NCI-H128 (cell line): ENCODE results near the gene MRPL57.
"Not testable (repeated sequence)": the region's sequence is repeated elsewhere in the genome, so short reads cannot be mapped to it uniquely, and the experiment has no call there.

ENCODE experiments used
- DNase-seq: peaks from one replicate; lab custom pipeline; 2025; ENCODE audit not compliant: unreplicated experiment; lab: John Stamatoyannopoulos, UW

MRPL57 gene

DNA sequence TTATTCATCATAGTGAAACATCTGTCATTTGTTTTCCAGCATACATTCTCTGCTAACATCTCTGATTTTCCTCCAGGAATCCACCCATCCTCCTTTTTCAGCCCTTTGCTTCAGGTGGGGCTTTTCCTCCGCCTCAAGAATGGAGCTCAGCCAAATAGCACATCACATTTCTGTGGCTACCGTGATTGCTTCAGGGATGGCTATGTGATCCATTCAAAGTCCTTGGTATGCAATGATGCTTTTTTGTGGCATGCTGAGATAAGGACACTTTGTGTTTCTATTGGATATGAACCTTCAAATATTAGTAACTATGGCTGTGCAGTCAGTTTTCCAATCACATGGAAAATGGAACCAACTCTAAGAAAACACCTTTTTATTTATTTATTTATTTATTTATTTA, 18.3 kb downstream of the MRPL57 start:
- not testable (repeated sequence) for DNase-seq

DNA sequence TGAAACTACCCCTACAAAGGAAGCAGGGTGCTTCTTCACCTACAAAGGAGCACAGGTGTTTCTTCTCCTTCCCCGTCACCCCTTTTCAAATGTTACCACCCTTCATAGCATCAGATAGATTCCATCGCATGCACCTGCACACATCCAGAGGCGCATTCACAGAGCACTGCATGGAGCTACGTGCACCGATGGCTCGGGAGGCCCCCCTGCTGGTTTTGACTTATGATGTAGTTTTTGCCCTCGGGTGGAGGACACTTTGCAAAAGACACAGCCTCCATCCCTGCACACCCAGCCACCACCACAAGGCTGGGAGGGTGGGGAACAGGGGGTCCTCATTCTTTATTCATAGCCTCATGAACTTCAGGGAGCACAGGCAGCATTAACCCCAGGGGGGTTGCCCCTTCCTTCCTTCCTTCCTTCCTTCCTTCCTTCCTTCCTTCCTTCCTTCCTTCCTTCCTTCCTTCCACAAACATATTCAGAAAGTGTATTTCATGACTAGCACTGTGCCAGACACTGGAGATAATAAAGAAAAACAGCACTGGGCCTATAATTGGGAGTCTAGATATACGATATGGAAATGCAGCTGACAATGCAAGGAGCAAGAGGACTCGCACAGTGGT, 21.3 kb downstream of the MRPL57 start:
- DNase-seq = not testable (repeated sequence)

DNA sequence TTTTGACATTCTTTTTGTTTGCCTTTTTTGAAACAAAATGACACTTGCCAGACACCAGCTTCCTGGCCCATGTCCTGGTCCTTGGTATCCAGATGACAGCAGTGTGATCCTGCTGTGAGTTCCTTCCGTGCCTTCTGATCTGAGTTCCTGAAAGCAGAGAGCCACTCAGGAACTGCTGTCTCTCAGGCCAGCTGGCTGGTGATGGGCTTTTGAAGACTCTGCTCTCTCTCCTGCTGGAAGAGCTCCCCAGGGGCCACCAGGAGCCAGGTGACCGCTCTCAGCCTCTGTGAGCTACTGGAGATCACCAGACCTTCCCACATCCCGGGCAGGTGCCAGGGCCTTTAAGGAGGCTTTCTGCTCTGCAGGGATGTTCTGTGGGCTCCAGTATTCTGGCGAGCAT, 21.9 kb downstream of the MRPL57 start:
- not testable (repeated sequence) for DNase-seq

DNA sequence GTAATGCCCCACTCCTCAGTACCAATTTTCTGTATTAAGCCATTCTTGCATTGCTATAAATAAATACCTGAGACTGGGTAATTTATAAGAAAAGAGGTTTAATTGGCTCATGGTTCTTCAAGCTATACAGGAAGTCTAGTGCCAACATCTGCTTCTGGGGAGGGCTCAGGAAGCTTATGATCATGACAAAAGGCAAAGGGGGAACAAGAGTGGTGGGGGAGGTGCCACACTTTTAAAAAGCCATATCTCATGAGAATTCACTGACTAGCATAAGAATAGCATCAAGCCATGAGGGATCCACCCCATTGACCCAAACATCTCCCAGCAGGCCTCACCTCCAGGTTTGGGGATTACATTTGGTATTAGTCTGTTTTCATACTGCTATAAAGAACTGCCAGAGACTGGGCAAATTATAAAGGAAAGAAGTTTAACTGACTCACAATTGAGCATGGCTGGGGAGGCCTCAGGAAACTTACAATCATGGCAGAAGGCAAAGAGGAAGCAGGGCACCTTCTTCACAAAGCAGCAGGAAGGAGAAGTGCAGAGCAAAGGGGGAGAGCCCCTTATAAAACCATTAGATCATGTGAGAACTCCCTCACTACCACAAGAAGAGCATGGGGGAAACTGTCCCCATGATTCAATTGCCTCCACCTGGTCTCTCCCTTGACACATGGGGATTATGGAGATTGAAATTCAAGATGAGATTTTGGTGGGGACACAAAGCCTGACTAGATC, 25.2 kb downstream of the MRPL57 start:
- DNase-seq = not testable (repeated sequence)

DNA sequence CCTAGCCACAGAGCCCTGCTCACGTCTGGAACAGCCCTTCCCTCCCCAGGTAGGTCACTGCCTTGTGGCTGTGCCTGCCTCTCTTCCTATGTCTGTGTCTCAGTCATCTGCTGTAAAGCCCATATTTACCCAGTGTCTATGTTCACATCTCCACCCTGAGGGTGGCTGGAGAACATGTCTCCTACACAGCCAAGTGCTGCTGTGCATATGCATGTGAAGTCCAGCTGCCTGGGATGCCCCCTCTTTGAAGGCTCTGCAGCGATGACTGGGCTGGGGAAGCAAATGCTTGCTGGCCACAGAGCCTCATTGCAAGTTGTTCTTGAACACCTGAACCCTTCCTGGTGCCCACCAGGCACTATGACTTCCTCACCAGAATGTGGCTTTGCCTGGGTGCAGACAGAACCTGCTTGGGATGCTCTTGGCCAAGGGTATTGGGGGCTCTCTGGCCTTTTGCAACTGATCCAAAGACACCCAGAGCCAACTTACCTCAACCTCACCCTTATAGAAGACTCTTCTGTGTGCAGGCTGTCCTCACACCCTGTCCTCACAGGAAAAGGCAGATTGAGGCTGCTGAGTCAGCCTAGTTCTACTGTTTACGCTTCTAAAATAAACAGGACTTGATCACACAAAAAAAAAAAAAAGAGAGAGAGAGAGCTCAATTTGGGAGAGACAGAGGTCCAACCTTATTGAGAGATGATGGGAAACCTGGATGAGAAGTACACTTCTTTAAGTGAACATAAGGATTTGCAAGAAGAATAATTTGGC, 26.5 kb downstream of the MRPL57 start:
- DNase-seq = no peak

DNA sequence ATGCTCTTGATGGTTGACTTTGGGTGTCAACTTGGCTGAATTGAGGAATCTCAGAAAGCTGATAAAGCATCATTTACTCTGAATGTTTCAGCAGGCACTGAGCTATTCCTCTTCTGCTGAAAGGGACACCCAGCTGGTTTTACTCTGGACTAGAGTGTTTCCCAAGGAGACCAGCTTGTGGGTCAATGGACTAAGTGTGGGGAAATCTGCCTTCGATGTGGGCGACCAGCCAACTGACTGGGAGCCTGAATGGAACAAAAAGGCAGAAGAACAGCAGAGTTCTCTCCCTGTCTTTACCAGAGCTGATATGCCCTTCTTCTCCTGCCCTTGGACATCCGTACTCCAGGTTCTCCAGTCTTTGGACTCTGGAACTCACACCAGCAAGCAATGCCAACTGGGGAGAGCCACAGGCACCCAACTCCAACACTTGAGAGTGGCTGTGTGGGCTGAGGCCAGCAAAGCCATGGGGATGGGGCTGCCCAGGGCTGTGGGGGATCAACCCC, 32.2 kb downstream of the MRPL57 start:
- DNase-seq = no peak

DNA sequence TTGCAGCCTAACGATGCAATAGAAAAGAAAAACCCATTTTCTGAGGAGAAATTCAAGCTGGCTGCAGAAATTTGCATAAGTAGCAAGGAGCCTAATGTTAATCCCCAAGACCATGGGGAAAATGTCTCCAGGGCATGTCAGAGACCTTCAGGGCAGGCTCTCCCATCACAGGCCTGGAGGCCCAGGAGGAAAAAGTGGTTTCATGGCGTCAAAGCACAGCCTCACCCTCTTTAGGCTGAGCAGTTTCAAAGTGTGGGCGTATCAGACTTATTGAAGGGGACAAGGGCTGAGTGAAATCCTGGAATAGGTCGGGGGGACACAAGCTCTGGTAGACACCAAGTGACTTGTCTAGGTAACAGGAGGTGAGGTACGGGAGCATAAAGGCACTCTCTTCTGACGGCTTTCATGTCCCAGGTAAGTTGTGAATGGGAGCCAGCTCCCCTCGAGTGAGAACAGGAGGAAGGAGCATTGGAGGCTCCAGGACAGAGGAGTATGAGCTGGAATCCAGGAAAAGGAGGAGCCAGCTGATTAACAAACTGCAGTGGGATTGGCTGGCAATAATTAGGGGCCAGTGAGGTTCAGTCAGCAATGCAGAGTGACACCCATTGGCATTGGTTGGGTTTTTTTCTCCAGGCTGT, 35.8 kb downstream of the MRPL57 start:
- no peak for DNase-seq

DNA sequence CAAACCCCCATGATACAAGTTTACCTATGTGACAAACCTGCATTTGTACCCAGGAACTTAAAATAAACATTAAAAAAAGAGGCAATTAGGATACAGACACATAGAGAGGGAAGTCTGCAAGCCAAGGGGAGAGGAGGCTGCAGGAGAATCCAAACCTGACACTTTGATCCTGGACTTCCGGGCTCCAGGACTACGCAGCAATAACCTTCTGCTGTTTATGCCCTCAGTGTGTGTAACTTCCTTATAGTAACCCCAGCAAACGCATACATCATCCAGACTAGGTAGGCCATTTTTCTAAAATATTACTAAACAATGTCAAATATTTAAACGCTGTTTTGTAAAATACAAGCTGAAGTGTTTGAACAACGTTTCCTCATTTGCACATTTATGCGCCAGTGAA, 39.0 kb downstream of the MRPL57 start:
- not testable (repeated sequence) for DNase-seq

DNA sequence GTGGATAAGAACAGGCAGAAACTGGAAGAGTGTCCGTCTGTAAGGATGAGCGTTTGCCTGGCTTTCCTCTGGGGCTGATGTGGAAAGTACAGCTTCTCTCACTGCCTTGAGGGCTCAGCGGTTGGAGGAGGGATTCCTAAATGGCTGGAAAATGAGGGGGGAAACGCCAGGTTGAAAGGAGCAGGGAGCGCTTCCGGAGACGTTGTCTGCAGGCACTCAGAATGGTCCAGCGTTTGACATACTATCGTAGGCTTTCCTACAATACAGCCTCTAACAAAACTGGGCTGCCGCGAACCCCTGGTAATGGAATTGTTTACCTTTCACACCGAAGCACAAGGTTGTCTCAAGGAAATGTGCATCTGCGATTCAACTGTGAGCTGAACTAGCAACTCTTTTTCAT, 39.9 kb downstream of the MRPL57 start:
- no peak for DNase-seq

DNA sequence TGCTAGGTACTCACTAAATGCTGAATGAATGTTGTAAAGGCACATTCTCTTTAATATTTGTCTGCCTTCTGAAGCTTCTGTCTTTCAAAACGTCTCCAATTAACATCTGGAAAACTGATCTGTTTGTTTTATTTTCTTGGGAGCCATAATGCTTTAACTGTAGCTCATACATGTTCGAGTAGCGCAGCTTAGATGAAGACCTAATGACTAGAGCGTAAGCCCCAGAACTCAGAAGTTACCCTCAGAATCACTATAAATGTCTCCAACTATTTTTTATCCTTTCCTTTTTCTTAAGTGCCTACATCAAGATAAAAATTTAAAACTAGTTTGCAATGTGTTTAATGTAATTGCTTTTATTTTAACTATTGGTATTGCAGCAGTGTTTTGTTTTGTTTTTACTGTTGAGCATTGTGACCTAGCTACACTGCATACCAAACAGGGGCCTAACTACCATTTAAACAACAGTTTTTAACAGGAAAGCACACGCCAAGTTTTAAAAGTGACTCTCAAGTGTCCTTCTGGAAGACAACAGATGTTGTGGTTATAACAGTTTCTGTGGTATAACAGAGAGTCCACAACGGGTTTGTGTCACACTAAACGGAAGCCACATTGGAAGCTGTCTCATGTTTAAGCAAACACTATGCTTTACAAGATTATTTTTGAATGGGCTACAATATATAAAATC, 42.0 kb downstream of the MRPL57 start:
- no peak for DNase-seq

DNA sequence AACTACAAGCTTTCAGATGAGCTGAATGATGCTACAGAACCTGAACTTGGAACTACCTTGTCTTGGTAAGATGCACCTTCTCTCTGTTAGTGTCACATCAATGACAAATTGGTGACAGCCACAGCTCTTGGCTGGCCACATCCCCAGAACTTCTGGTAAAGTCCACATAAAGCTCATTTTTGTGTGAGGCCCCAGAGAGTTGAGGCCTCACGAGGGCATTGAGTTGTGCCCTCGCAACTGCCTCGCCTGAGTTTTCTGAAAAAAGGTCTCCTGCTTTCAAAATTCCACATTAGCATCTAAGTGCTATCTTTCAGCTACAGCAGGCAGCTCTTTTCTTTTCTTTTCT, 42.6 kb downstream of the MRPL57 start:
- DNase-seq = no peak

DNA sequence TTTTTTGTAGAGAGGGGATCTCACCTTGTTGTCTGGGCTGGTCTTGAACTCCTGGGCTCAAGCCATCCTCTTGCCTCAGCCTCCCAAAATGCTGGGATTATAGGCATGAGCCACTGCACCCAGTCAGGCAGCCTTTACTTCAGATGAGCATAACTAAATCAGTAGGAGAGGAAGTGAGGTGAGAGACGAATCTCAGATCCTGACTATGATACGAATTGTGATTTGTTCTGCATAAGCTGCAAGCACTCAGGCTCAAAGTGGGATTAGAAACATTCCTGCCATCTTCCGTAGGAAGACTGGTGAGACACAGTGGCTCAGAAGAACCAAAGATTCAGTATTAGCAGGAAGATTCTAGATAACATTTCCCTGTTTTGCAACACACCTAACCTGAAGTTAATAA, 43.3 kb downstream of the MRPL57 start:
- DNase-seq = not testable (repeated sequence)

DNA sequence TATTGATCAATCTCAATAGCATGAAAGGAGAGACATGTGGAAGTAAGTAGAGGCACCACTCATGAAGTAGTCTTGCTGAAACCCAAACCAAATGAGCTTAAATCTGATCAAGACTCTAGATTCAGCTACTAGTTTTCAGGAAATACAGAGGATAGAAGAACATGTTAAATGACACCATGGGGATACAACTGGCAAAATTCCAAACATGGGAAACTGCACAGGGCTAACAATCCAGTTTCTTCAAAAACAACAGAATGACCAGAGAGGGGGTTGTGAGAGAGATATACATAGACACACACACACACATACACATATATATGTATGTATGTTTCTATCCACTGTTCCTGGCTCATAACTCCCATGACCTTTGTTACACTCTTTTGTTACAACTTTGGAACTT, 44.8 kb downstream of the MRPL57 start:
- no peak for DNase-seq

DNA sequence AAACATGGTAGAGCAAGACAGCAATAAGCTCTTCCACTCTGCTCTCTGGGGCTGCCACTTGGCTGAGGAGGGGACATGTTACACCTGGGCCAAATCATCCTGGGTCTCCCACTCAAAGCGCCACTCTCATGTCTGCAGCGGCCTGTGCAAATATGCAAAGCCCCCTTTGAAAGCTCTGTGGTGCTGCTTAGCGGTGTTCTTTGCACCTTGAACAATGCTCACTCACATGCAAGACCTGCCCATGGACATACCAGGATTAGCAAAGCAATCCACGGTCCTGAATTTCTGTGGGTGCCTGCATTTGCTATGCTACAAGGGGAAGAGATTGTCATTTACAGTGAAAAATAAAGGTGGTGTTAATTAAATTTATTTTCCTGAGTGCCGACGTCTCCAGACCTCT, 48.6 kb downstream of the MRPL57 start:
- no peak for DNase-seq

DNA sequence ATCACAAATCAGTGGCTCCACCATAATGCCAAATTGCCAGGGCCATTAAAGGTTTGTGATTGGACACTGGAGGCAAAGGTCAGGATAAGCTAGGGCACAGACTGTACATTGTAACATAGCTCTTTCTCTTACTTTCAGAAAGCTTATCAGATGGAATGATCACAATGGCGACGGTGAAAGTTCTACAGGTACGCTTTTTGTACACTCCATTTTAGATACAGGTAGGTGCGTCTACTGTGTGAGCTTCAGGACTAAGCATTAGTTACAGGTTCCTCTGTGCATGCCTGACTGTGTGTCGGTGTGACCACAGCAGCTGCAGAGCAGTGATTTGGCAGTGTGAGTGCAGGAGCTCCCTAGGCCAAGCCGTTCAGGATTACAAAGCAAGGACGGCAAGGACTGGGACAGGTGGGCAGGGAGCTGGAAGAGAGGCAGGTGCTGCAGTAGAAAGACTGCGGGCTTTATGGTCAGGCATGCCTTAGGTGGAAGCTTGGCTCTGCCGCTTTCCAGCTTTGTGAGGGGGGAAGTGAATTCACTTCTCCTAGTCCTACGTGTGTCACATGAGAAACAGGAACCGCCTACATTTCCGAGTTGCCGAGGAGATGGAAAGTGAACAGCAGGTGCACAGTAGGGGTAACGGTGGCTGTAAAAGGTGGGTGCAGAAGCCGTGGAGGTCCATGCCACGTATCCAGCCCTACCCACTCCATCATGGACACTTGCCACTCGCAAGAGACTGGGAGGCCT, 49.6 kb downstream of the MRPL57 start:
- no peak for DNase-seq

DNA sequence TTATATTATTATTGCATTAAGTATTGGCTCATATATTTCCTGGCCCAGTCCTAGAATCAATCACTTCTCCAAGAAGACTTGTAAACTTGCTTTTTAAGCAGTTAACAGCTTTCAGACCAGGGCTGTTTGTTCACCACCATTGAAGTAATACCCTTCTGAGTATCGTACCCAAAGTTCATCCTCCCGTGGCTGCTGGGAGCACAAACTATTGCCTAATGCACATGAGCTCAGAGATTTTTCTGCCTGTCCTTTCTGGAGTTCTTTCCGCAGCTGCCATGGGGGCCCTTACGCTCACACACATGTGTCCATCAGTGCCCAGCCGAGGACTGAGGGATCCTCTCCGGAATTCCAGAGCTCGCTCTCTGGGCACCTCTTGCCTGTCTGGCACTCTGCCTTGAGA, 51.5 kb downstream of the MRPL57 start:
- no peak for DNase-seq
